OCI-LY3 (cell line): ENCODE measurements around the gene TFF3.

Source experiments
- H2AFZ ChIP-seq: fragments of 200-600, 300-600 bp; shearing (Covaris generic); 2 replicates; pipeline ENCODE4 v1.6.0; 2014; ENCODE audit warnings: antibody characterized with exemption, low read depth, low read length
- H3K27ac ChIP-seq: fragments of 200-600, 300-600 bp; sonication (generic); 2 replicates; pipeline ENCODE4 v1.5.1; 2014; ENCODE audit warnings: mild to moderate bottlenecking, low read length, moderate library complexity, mixed read lengths
- H3K27me3 ChIP-seq: fragments of 200-600, 300-600 bp; sonication (generic); 2 replicates; pipeline ENCODE4 v1.6.1; 2014; ENCODE audit warnings: low read depth, low read length, mixed read lengths
- H3K36me3 ChIP-seq: fragments of 200-600, 300-600 bp; sonication (generic); replicated peaks from 2 replicates; pipeline ENCODE3; 2014; ENCODE audit warnings: low read depth, low read length, mixed read lengths
- H3K4me1 ChIP-seq: fragments of 300-600, 200-600 bp; sonication (generic); 2 replicates; pipeline ENCODE4 v1.6.1; 2014; ENCODE audit warnings: low read length, mixed read lengths
- H3K4me2 ChIP-seq: fragments of 200-600, 300-600 bp; sonication (generic); 2 replicates; pipeline ENCODE4 v1.6.1; 2014; ENCODE audit warnings: low read length, mixed read lengths
- H3K4me3 ChIP-seq: fragments of 300-600, 200-600 bp; sonication (generic); 2 replicates; pipeline ENCODE4 v1.5.1; 2014; ENCODE audit warnings: antibody characterized with exemption, mild to moderate bottlenecking, low read length, moderate library complexity
- H3K79me2 ChIP-seq: fragments of 300-600, 200-600 bp; shearing (Covaris generic); 2 replicates; pipeline ENCODE4 v1.6.1; 2014; ENCODE audit warnings: mild to moderate bottlenecking, low read length, mixed read lengths
- H3K9ac ChIP-seq: fragments of 300-600, 200-600 bp; shearing (Covaris generic); 2 replicates; pipeline ENCODE4 v1.6.0; 2014; ENCODE audit warnings: mild to moderate bottlenecking, low read length, moderate library complexity
- H3K9me3 ChIP-seq: fragments of 200-600, 300-600 bp; shearing (Covaris generic); 2 replicates; pipeline ENCODE4 v1.6.1; 2014; ENCODE audit warnings: low read length, mixed read lengths; ENCODE audit not compliant: insufficient read depth
- H4K20me1 ChIP-seq: fragments of 200-600, 300-600 bp; sonication (generic); 2 replicates; pipeline ENCODE4 v1.6.1; 2016; ENCODE audit warnings: low read length, mixed read lengths; ENCODE audit not compliant: insufficient read depth
- CTCF ChIP-seq: fragments of 200-600, 300-600 bp; sonication (generic); IDR thresholded peaks from 2 replicates; pipeline ENCODE4 v1.5.1; 2014; ENCODE audit warnings: antibody characterized with exemption, low read length, low read depth
- EZH2phosphoT487 ChIP-seq: fragments of 200-600 bp; shearing (Covaris generic); IDR thresholded peaks from 2 replicates; pipeline ENCODE4 v1.6.1; 2018; ENCODE audit warnings: antibody characterized with exemption, mixed run types, low read depth

Gene TFF3

GRCh38 chr21:42314616-42315295 is 453 bp downstream of the TFF3 start:
- H3K79me2 ChIP-seq = no peaks in the 10 kb centered on the region
- H3K27me3 ChIP-seq = peaks cover 7% of the 10 kb centered on the region; the same call in 1 of the 2 replicates
- H3K27ac ChIP-seq = no peak overlapping the region
- H3K4me2 ChIP-seq = no peak overlapping the region
- no peaks in the 10 kb centered on the region for H4K20me1 ChIP-seq
- no peaks in the 10 kb centered on the region for H3K36me3 ChIP-seq
- no peaks in the 10 kb centered on the region for H3K9me3 ChIP-seq
- H3K4me1 ChIP-seq = no peaks in the 10 kb centered on the region
- no peak overlapping the region for H3K4me3 ChIP-seq
- TF ChIP-seq CTCF (no peak), EZH2phosphoT487 (no peak)
- no peak overlapping the region for H2AFZ ChIP-seq
- H3K9ac ChIP-seq = no peak overlapping the region

GRCh38 chr21:42313501-42313969 is 1.7 kb downstream of the TFF3 start:
- Histone ChIP-seq H3K79me2 (no peaks in the 10 kb centered on the region), H3K27me3 (peaks cover 15% of the 10 kb centered on the region; the same call in 1 of the 2 replicates), H3K4me3 (no peak overlapping the region), H3K4me1 (peaks cover 5% of the 10 kb centered on the region), H4K20me1 (no peaks in the 10 kb centered on the region), H3K4me2 (no peak overlapping the region), H3K9me3 (no peaks in the 10 kb centered on the region), H3K9ac (no peak overlapping the region), H2AFZ (no peak overlapping the region), H3K36me3 (no peaks in the 10 kb centered on the region), H3K27ac (no peak overlapping the region)
- TF ChIP-seq EZH2phosphoT487 (no peak), CTCF (no peak)

DNA sequence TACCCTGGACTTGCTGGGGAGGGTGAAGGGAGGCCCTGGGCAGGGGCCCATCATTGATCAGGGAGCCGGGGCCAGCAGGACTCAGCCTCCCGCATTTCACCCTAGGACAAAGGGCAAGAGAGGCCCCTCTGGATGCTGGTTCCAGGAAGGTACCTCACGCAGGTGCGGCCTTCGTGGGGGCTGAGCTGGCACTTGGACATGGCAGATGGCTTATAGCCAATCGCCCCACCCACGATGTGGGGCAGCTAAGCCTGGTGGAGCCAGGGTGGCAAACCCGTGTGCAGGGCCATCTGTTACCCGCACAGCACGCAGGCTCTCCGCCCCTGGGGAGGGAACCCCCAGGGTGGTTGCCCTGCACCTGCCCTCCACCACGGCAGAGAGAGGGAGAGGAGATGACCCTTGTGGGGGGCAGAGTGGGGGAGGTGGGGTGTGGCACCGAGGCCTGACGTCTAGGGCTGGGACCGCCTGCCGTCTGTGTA is 2.5 kb downstream of the TFF3 start:
- Histone ChIP-seq H3K36me3 (no peaks in the 10 kb centered on the region), H3K9me3 (no peaks in the 10 kb centered on the region), H2AFZ (no peak overlapping the region), H3K27me3 (peaks cover 22% of the 10 kb centered on the region; the same call in 1 of the 2 replicates), H3K9ac (no peak overlapping the region), H3K4me2 (no peak overlapping the region), H3K79me2 (no peaks in the 10 kb centered on the region), H4K20me1 (no peaks in the 10 kb centered on the region), H3K4me1 (peaks cover 5% of the 10 kb centered on the region), H3K27ac (no peak overlapping the region), H3K4me3 (no peak overlapping the region)
- TF ChIP-seq CTCF (no peak), EZH2phosphoT487 (no peak)

GRCh38 chr21:42311816-42312625 is 3.2 kb downstream of the TFF3 start:
- H3K27ac ChIP-seq = no peak overlapping the region
- peaks cover 5% of the 10 kb centered on the region for H3K4me1 ChIP-seq
- no peak overlapping the region for H3K9ac ChIP-seq
- TF ChIP-seq CTCF (no peak), EZH2phosphoT487 (no peak)
- no peaks in the 10 kb centered on the region for H3K9me3 ChIP-seq
- H3K36me3 ChIP-seq = no peaks in the 10 kb centered on the region
- no peak overlapping the region for H3K4me2 ChIP-seq
- H2AFZ ChIP-seq = no peak overlapping the region
- H3K4me3 ChIP-seq = no peak overlapping the region
- peaks cover 23% of the 10 kb centered on the region; the same call in 1 of the 2 replicates for H3K27me3 ChIP-seq
- no peaks in the 10 kb centered on the region for H4K20me1 ChIP-seq
- no peaks in the 10 kb centered on the region for H3K79me2 ChIP-seq
